Effector memory CD4-positive, alpha-beta T cell (primary cell): ENCODE measurements around the gene FARP1.

ENCODE experiments used
- DNase-seq, 3 donors: peaks; one replicate each; pipeline ENCODE4 v3.0.0-alpha.2; 2020
- H3K27ac ChIP-seq: 2 replicates; pipeline ENCODE4 v1.7.0; 2013; ENCODE audit warnings: mild to moderate bottlenecking, low read length, moderate library complexity; ENCODE audit not compliant: insufficient read depth, poor library complexity, severe bottlenecking
- H3K27me3 ChIP-seq: replicated peaks from 2 replicates; pipeline ENCODE4 v1.7.0; 2013; ENCODE audit warnings: mild to moderate bottlenecking, low read length; ENCODE audit not compliant: insufficient read depth, control insufficient read depth, poor library complexity, severe bottlenecking
- H3K36me3 ChIP-seq: 2 replicates; pipeline ENCODE4 v1.7.0; 2013; ENCODE audit warnings: mild to moderate bottlenecking, low read length, moderate library complexity; ENCODE audit not compliant: control insufficient read depth, insufficient read depth
- H3K4me1 ChIP-seq: 2 replicates; pipeline ENCODE4 v1.7.0; 2013; ENCODE audit warnings: low read length, mild to moderate bottlenecking; ENCODE audit not compliant: control insufficient read depth, insufficient read depth, poor library complexity, severe bottlenecking
- H3K4me3 ChIP-seq: 2 replicates; pipeline ENCODE4 v1.7.0; 2013; ENCODE audit warnings: low read length, low read depth, mild to moderate bottlenecking; ENCODE audit not compliant: insufficient read depth, poor library complexity, severe bottlenecking
- H3K9me3 ChIP-seq: 2 replicates; pipeline ENCODE4 v1.7.0; 2013; ENCODE audit warnings: mild to moderate bottlenecking, low read length, moderate library complexity; ENCODE audit not compliant: control insufficient read depth

The FARP1 gene

GRCh38 chr13:98289339-98289945 lies 146.5 kb downstream of the FARP1 start:
- Histone ChIP-seq H3K27ac (no peak overlapping the region), H3K4me1 (no peaks in the 10 kb centered on the region), H3K27me3 (no peaks in the 10 kb centered on the region), H3K9me3 (no peaks in the 10 kb centered on the region), H3K4me3 (no peak overlapping the region), H3K36me3 (no peaks in the 10 kb centered on the region)
- DNase-seq: no peak

GRCh38 chr13:98290261-98290660 lies 147.4 kb downstream of the FARP1 start:
- H3K36me3 ChIP-seq: no peaks in the 10 kb centered on the region
- H3K27ac ChIP-seq: no peak overlapping the region
- H3K4me1 ChIP-seq: no peaks in the 10 kb centered on the region

GRCh38 chr13:98291658-98292057 lies 148.8 kb downstream of the FARP1 start:
- Histone ChIP-seq H3K9me3 (no peaks in the 10 kb centered on the region), H3K4me3 (no peak overlapping the region), H3K27me3 (no peaks in the 10 kb centered on the region), H3K36me3 (no peaks in the 10 kb centered on the region), H3K27ac (no peak overlapping the region), H3K4me1 (no peaks in the 10 kb centered on the region)
- DNase-seq: no peak

More at GRCh38 chr13:98290261-98290660, 147.4 kb downstream of the FARP1 start:
- no peak for DNase-seq
- H3K9me3 ChIP-seq: no peaks in the 10 kb centered on the region
- H3K4me3 ChIP-seq: no peak overlapping the region
- H3K27me3 ChIP-seq: no peaks in the 10 kb centered on the region

GRCh38 chr13:98293103-98293502 lies 150.2 kb downstream of the FARP1 start:
- Histone ChIP-seq H3K36me3 (no peaks in the 10 kb centered on the region), H3K4me1 (no peaks in the 10 kb centered on the region), H3K9me3 (no peaks in the 10 kb centered on the region), H3K4me3 (no peak overlapping the region), H3K27ac (no peak overlapping the region), H3K27me3 (no peaks in the 10 kb centered on the region)
- DNase-seq: no peak

- H3K9me3 ChIP-seq: no peaks in the 10 kb centered on the region
- no peak for DNase-seq
- H3K4me3 ChIP-seq: no peak overlapping the region
- H3K36me3 ChIP-seq: no peaks in the 10 kb centered on the region
- no peaks in the 10 kb centered on the region for H3K4me1 ChIP-seq
- no peak overlapping the region for H3K27ac ChIP-seq
- H3K27me3 ChIP-seq: no peaks in the 10 kb centered on the region
These were observed 150.8 kb downstream of the FARP1 start for GRCh38 chr13:98293570-98294142.

GRCh38 chr13:98295371-98295770 lies 152.5 kb downstream of the FARP1 start:
- H3K4me3 ChIP-seq: no peak overlapping the region
- DNase-seq: no peak

GRCh38 chr13:98297051-98297450 lies 154.2 kb downstream of the FARP1 start:
- Histone ChIP-seq H3K4me1 (no peaks in the 10 kb centered on the region), H3K27ac (no peak overlapping the region), H3K4me3 (no peak overlapping the region), H3K27me3 (no peaks in the 10 kb centered on the region), H3K9me3 (no peaks in the 10 kb centered on the region), H3K36me3 (no peaks in the 10 kb centered on the region)
- DNase-seq: no peak

More at GRCh38 chr13:98295371-98295770, 152.5 kb downstream of the FARP1 start:
- H3K4me1 ChIP-seq: no peaks in the 10 kb centered on the region
- no peak overlapping the region for H3K27ac ChIP-seq
- no peaks in the 10 kb centered on the region for H3K36me3 ChIP-seq
- H3K27me3 ChIP-seq: no peaks in the 10 kb centered on the region
- no peaks in the 10 kb centered on the region for H3K9me3 ChIP-seq

GRCh38 chr13:98297745-98298144 lies 154.9 kb downstream of the FARP1 start:
- Histone ChIP-seq H3K4me3 (no peak overlapping the region), H3K4me1 (no peaks in the 10 kb centered on the region), H3K27me3 (no peaks in the 10 kb centered on the region), H3K36me3 (no peaks in the 10 kb centered on the region), H3K27ac (no peak overlapping the region), H3K9me3 (no peaks in the 10 kb centered on the region)
- DNase-seq: no peak

- H3K36me3 ChIP-seq: no peaks in the 10 kb centered on the region
- no peaks in the 10 kb centered on the region for H3K4me1 ChIP-seq
- no peak for DNase-seq
- H3K27me3 ChIP-seq: no peaks in the 10 kb centered on the region
- H3K9me3 ChIP-seq: no peaks in the 10 kb centered on the region
- H3K27ac ChIP-seq: no peak overlapping the region
- H3K4me3 ChIP-seq: no peak overlapping the region
These were observed 155.7 kb downstream of the FARP1 start for GRCh38 chr13:98298599-98298998.

- no peak for DNase-seq
- no peaks in the 10 kb centered on the region for H3K9me3 ChIP-seq
- H3K36me3 ChIP-seq: no peaks in the 10 kb centered on the region
- no peak overlapping the region for H3K27ac ChIP-seq
- H3K4me1 ChIP-seq: no peaks in the 10 kb centered on the region
- H3K4me3 ChIP-seq: no peak overlapping the region
- H3K27me3 ChIP-seq: no peaks in the 10 kb centered on the region
These were observed 156.5 kb downstream of the FARP1 start for GRCh38 chr13:98299235-98299965.
